LNCaP clone FGC (cell line): Measurements from ENCODE around the gene ABHD15.

Experiments
- DNase-seq: peaks from one replicate; pipeline ENCODE4 v3.0.0-alpha.2; 2011; ENCODE audit warnings: low read depth
- H3K4me3 ChIP-seq: 2 replicates; pipeline ENCODE4 v1.5.1; 2011; ENCODE audit warnings: mild to moderate bottlenecking, low read depth, low read length, control low read depth
- CTCF ChIP-seq: IDR thresholded peaks from 2 replicates; pipeline ENCODE4 v1.5.1; 2012; ENCODE audit warnings: mild to moderate bottlenecking; ENCODE audit not compliant: control insufficient read depth, insufficient read depth; ENCODE audit errors: extremely low read depth

Gene ABHD15

GRCh38 chr17:29584452-29585079 lies 17.7 kb upstream of the ABHD15 start:
- TF ChIP-seq CTCF = no peak
- H3K4me3 ChIP-seq = no peak overlapping the region
- DNase-seq = no peak

GRCh38 chr17:29583324-29584248 lies 16.7 kb upstream of the ABHD15 start:
- no peak overlapping the region for H3K4me3 ChIP-seq
- TF ChIP-seq CTCF = no peak
- DNase-seq = no peak

GRCh38 chr17:29582772-29583171 lies 15.9 kb upstream of the ABHD15 start:
- DNase-seq = no peak
- H3K4me3 ChIP-seq = no peak overlapping the region
- TF ChIP-seq CTCF = no peak

- no peak for TF ChIP-seq CTCF
- no peak overlapping the region for H3K4me3 ChIP-seq
- no peak for DNase-seq
Observed at GRCh38 chr17:29582254-29582765, 15.5 kb upstream of the ABHD15 start.

- TF ChIP-seq CTCF = no peak
- no peak overlapping the region for H3K4me3 ChIP-seq
- DNase-seq = no peak
Observed at GRCh38 chr17:29581583-29582253, 14.9 kb upstream of the ABHD15 start.

GRCh38 chr17:29579866-29580771 lies 13.3 kb upstream of the ABHD15 start:
- H3K4me3 ChIP-seq = no peak overlapping the region
- TF ChIP-seq CTCF = peak; percentile 98
- peak; percentile 54 for DNase-seq
